Kidney (tissue), 14 donors: ENCODE measurements around the gene RGS3. TPM values are rescaled to one million over a fixed set of nuclear protein-coding genes. Genes with fewer than 3 reads are reported as not detected.

Source experiments
- DNase-seq, 5 donors: peaks; one replicate each; pipeline ENCODE4 v3.0.0-alpha.2; 2013 to 2020
- FAIRE-seq: peaks from 2 replicates; lab custom pipeline; 2012; peaks lifted over from hg19 to GRCh38; lab: Jason Lieb, UNC
- H3K27ac ChIP-seq, 2 donors: one replicate each; pipeline ENCODE4 v1.7.0; 2013; ENCODE audit warnings: low read depth in 2 of 2, low read length in 2 of 2, inconsistent platforms in 1 of 2
- H3K27me3 ChIP-seq: one replicate; pipeline ENCODE4 v1.7.1; 2013; ENCODE audit warnings: low read length, inconsistent platforms; ENCODE audit not compliant: control insufficient read depth, insufficient read depth
- H3K36me3 ChIP-seq, 3 donors: one replicate each; pipeline versions ENCODE4 v1.7.0 to v1.7.1; 2013; ENCODE audit warnings: low read length in 3 of 3, control low read depth in 1 of 3, inconsistent platforms in 1 of 3; ENCODE audit not compliant: insufficient read depth in 3 of 3, control insufficient read depth in 2 of 3
- H3K4me1 ChIP-seq, 3 donors: one replicate each; pipeline versions ENCODE4 v1.7.0 to v1.7.1; 2013; ENCODE audit warnings: low read length in 3 of 3, inconsistent platforms in 1 of 3, low read depth in 1 of 3; ENCODE audit not compliant: control insufficient read depth in 2 of 3, insufficient read depth in 2 of 3
- H3K4me3 ChIP-seq, 3 donors: one replicate each; pipeline versions ENCODE4 v1.7.0 to v1.8.1; 2013; ENCODE audit warnings: low read length in 3 of 3, control low read depth in 1 of 3, inconsistent platforms in 1 of 3
- H3K9ac ChIP-seq, 3 donors: one replicate each; pipeline versions ENCODE4 v1.7.0 to v1.7.1; 2013; ENCODE audit warnings: low read length in 3 of 3, control low read depth in 1 of 3, inconsistent platforms in 1 of 3
- H3K9me3 ChIP-seq, 3 donors: one replicate each; pipeline versions ENCODE4 v1.7.0 to v1.7.1; 2013; ENCODE audit warnings: low read length in 3 of 3, control low read depth in 1 of 3, inconsistent platforms in 1 of 3; ENCODE audit not compliant: control insufficient read depth in 2 of 3, insufficient read depth in 1 of 3
- intact Hi-C: fragments of 100-400 bp; cut with DNase I; formaldehyde crosslinking; loops from one replicate; pipeline ENCODE4 v1.11.1; 2022
- polyA plus RNA-seq: library from polyadenylated mRNA; stranded (reverse); fragments of 350-450 nt; fragmentation: Illumina TruSeq; extraction: RNeasy Lipid Tissue Mini Kit (QIAGEN cat#74804); gene quantifications from one replicate; pipeline ENCODE4 v1.2.3, GENCODE V29; 2014; ENCODE audit warnings: low read depth, low replicate concordance; ENCODE audit not compliant: insufficient read depth
- total RNA-seq: library from RNA; stranded (reverse); fragmentation: NEBNext Ultra II Directional; extraction: Animal tissue kit (Norgen Biotek cat#: 25700); gene quantifications from one replicate; pipeline ENCODE4 v1.2.1, GENCODE V29; 2021
- TF ChIP-seq, protein P1 (sequence below): IDR thresholded peaks from 3 replicates; pipeline ENCODE4 v1.5.1; 2012; ENCODE audit warnings: mild to moderate bottlenecking, moderate library complexity, borderline replicate concordance; ENCODE audit not compliant: insufficient read depth; ENCODE audit errors: extremely low read depth
- donor health status: control.
- donor health status: control.
- donor health status: control.
- donor health status: control.
- donor health status: control.
- donor health status: DM: yes; HTN: yes; CAD: no.
- donor health status: Normal renal cell carcinoma (clear cell type).

Gene RGS3
- total and polyA plus RNA-seq, 2 donors from 2014 or later = 114 to 137 TPM

DNA sequence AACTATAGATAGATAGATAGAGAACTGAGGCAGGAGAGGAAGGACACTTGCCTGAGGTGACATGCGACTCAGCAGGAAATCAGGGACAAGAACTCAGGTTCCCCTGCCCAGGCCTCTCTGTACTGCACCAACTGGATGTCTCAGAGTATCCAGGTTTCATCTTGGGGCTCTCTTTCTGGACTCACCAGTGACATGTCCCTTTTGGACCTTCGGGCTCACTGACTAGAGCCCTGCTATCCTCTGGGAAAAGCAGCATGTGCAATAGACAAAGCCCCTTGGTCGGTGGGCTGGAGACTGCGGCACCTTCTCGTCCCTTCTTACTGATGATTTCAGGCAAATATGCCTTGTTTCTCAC is 104.5 kb downstream of the RGS3 start:
- H3K4me1 ChIP-seq = peaks cover 0 to 26% (median 18%) of the 10 kb centered on the region in 3 donors
- no peaks in the 10 kb centered on the region for H3K27me3 ChIP-seq
- peaks cover 0 to 3% (median 0%) of the 10 kb centered on the region in 3 donors for H3K36me3 ChIP-seq
- H3K9me3 ChIP-seq = no peaks in the 10 kb centered on the region
- no peak overlapping the region for H3K4me3 ChIP-seq
- no peak overlapping the region for H3K9ac ChIP-seq
- TF ChIP-seq, protein P1, sequence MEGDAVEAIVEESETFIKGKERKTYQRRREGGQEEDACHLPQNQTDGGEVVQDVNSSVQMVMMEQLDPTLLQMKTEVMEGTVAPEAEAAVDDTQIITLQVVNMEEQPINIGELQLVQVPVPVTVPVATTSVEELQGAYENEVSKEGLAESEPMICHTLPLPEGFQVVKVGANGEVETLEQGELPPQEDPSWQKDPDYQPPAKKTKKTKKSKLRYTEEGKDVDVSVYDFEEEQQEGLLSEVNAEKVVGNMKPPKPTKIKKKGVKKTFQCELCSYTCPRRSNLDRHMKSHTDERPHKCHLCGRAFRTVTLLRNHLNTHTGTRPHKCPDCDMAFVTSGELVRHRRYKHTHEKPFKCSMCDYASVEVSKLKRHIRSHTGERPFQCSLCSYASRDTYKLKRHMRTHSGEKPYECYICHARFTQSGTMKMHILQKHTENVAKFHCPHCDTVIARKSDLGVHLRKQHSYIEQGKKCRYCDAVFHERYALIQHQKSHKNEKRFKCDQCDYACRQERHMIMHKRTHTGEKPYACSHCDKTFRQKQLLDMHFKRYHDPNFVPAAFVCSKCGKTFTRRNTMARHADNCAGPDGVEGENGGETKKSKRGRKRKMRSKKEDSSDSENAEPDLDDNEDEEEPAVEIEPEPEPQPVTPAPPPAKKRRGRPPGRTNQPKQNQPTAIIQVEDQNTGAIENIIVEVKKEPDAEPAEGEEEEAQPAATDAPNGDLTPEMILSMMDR = no peak
- H3K27ac ChIP-seq = no peak overlapping the region
- DNase-seq (peak in 1 of 5 donors; percentile 15), FAIRE-seq (no peak)
- intact Hi-C loops = no loop called here

- no peak overlapping the region for H3K9ac ChIP-seq
These were observed 105.2 kb downstream of the RGS3 start for GRCh38 chr9:113568571-113569321.

GRCh38 chr9:113569472-113570060 is 106.0 kb downstream of the RGS3 start:
- intact Hi-C loops = no loop called here
- FAIRE-seq = no peak
- Histone ChIP-seq H3K9ac (no peak overlapping the region), H3K27me3 (no peaks in the 10 kb centered on the region), H3K4me1 (peaks cover 0 to 23% (median 9%) of the 10 kb centered on the region in 3 donors), H3K9me3 (no peaks in the 10 kb centered on the region), H3K27ac (no peak overlapping the region), H3K36me3 (peaks cover 0 to 3% (median 0%) of the 10 kb centered on the region in 3 donors), H3K4me3 (no peak overlapping the region)
- DNase-seq = peak in 1 of 5 donors; percentile 11
- TF ChIP-seq, protein P1 = no peak

More at GRCh38 chr9:113568571-113569321, 105.2 kb downstream of the RGS3 start:
- Histone ChIP-seq H3K36me3 (peaks cover 0 to 3% (median 0%) of the 10 kb centered on the region in 3 donors), H3K4me3 (no peak overlapping the region), H3K27me3 (no peaks in the 10 kb centered on the region), H3K4me1 (peaks cover 0 to 26% (median 12%) of the 10 kb centered on the region in 3 donors), H3K27ac (no peak overlapping the region), H3K9me3 (no peaks in the 10 kb centered on the region)
- intact Hi-C loops = no loop called here
- TF ChIP-seq, protein P1 = no peak
- peak in 2 of 5 donors; percentile 36 to 79 for DNase-seq
- no peak for FAIRE-seq
